Mammary epithelial cell (primary cell): ENCODE measurements around the gene SLC35F5.

Source experiments
- CTCF ChIP-seq, 2 donors: IDR thresholded peaks in 1 of 2; conservative IDR thresholded peaks in 1 of 2; 2 replicates each; pipeline ENCODE4 v1.5.1; 2011 to 2012; ENCODE audit warnings: inconsistent platforms in 2 of 2, low read length in 2 of 2, mild to moderate bottlenecking in 2 of 2, control low read depth in 1 of 2, low read depth in 1 of 2; ENCODE audit not compliant: insufficient read depth in 1 of 2; ENCODE audit errors: extremely low read depth in 1 of 2
- EZH2 ChIP-seq: IDR thresholded peaks from 2 replicates; pipeline ENCODE4 v1.6.1; 2012; ENCODE audit warnings: low read length, inconsistent platforms, borderline replicate concordance

GRCh38 chr2:113700186-113700841, 56.1 kb downstream of the SLC35F5 start:
- TF ChIP-seq EZH2 (no peak), CTCF (conservative IDR thresholded peaks at IDR 0.05 in 1 of 2, IDR thresholded peaks at IDR 0.05 in 1 of 2; ENCODE audit: extremely low read depth in 1 of 2, insufficient read depth in 1 of 2, low read depth in 1 of 2, low read length in 2 of 2) (no peak)
